WTC11 (cell line): ENCODE data around the gene CAPN11. TPM values are rescaled to one million over a fixed set of nuclear protein-coding genes. Genes with fewer than 3 reads are reported as not detected.

Experiments used
- ATAC-seq: fragments of 200-7000 bp; cut with Tn5 transposase; 2 replicates; pipeline ENCODE4 v1.10.0; 2021; ENCODE audit warnings: mild to moderate bottlenecking, moderate library complexity
- CTCF ChIA-PET: fragments of 300-600 bp; sonication (Branson Sonifier 250); formaldehyde crosslinking; loops from one replicate; lab custom pipeline; 2021; ENCODE audit warnings: antibody characterized with exemption; lab: Charles Lee
- POLR2A ChIA-PET: fragments of 350-600 bp; sonication (Branson Sonifier 250); formaldehyde crosslinking; loops from one replicate; lab custom pipeline; 2021; ENCODE audit warnings: antibody characterized with exemption; lab: Charles Lee
- DNase-seq: peaks from one replicate; pipeline ENCODE4 v3.0.0; 2021; ENCODE audit warnings: low spot score
- H3K27ac Mint-ChIP-seq: 2 replicates; pipeline ENCODE4 v1.8.0; 2021; ENCODE audit warnings: mixed read lengths
- H3K27me3 Mint-ChIP-seq: 2 replicates; pipeline ENCODE4 v1.8.0; 2021; ENCODE audit warnings: low read depth, mild to moderate bottlenecking, moderate library complexity, mixed read lengths
- H3K36me3 Mint-ChIP-seq: 2 replicates; pipeline ENCODE4 v1.8.0; 2021; ENCODE audit warnings: mixed read lengths
- H3K4me1 Mint-ChIP-seq: 2 replicates; pipeline ENCODE4 v1.8.0; 2022; ENCODE audit warnings: mixed read lengths
- H3K4me3 Mint-ChIP-seq: 2 replicates; pipeline ENCODE4 v1.8.0; 2021; ENCODE audit warnings: mild to moderate bottlenecking, moderate library complexity, mixed read lengths
- H3K9me3 Mint-ChIP-seq: 2 replicates; pipeline ENCODE4 v1.8.0; 2021; ENCODE audit warnings: mixed read lengths
- CREB1 ChIP-seq: sonication (generic); formaldehyde crosslinking; IDR thresholded peaks from 2 replicates; pipeline ENCODE4 v1.8.0; 2023; ENCODE audit warnings: mild to moderate bottlenecking, missing genetic modification reagents
- E2F1 ChIP-seq: sonication (generic); formaldehyde crosslinking; IDR thresholded peaks from 2 replicates; pipeline ENCODE4 v1.8.0; 2022; ENCODE audit warnings: mild to moderate bottlenecking, missing genetic modification reagents
- ELF4 ChIP-seq: sonication (generic); formaldehyde crosslinking; IDR thresholded peaks from 2 replicates; pipeline ENCODE4 v1.8.1; 2022; ENCODE audit warnings: low read depth, mild to moderate bottlenecking, moderate library complexity, missing genetic modification reagents
- EMX1 ChIP-seq: fragments of 250-450 bp; sonication (Bioruptor Pico); IDR thresholded peaks from 2 replicates; pipeline ENCODE4 v1.8.0; 2021; ENCODE audit warnings: mild to moderate bottlenecking
- GTF2I ChIP-seq: fragments of 250-450 bp; sonication (Bioruptor Pico); conservative IDR thresholded peaks from 2 replicates; pipeline ENCODE4 v1.4.0; 2021; ENCODE audit warnings: mild to moderate bottlenecking
- IRF1 ChIP-seq: sonication (generic); formaldehyde crosslinking; IDR thresholded peaks from 2 replicates; pipeline ENCODE4 v1.8.0; 2023; ENCODE audit warnings: missing genetic modification reagents
- MYBL2 ChIP-seq: sonication (generic); formaldehyde crosslinking; IDR thresholded peaks from 2 replicates; pipeline ENCODE4 v1.8.1; 2023; ENCODE audit warnings: mild to moderate bottlenecking, moderate library complexity, missing genetic modification reagents
- NFYB ChIP-seq: sonication (generic); formaldehyde crosslinking; conservative IDR thresholded peaks from 2 replicates; pipeline ENCODE4 v1.8.0; 2022; ENCODE audit warnings: low read depth, missing genetic modification reagents
- SMAD3 ChIP-seq: sonication (generic); formaldehyde crosslinking; IDR thresholded peaks from 2 replicates; pipeline ENCODE4 v1.8.0; 2022; ENCODE audit warnings: missing genetic modification reagents, mild to moderate bottlenecking, borderline replicate concordance
- TEAD4 ChIP-seq: sonication (generic); formaldehyde crosslinking; IDR thresholded peaks from 2 replicates; pipeline ENCODE4 v1.8.0; 2022; ENCODE audit warnings: mild to moderate bottlenecking, missing genetic modification reagents
- ZNF232 ChIP-seq: sonication (generic); formaldehyde crosslinking; IDR thresholded peaks from 2 replicates; pipeline ENCODE4 v1.8.0; 2022; ENCODE audit warnings: mild to moderate bottlenecking, missing genetic modification reagents
- ZNF396 ChIP-seq: fragments of 250-450 bp; sonication (Bioruptor Pico); IDR thresholded peaks from 2 replicates; pipeline ENCODE4 v1.8.0; 2021; ENCODE audit warnings: mild to moderate bottlenecking, moderate library complexity, borderline replicate concordance
- total RNA-seq: library from RNA; stranded (reverse); gene quantifications from 3 replicates; pipeline ENCODE4 v1.2.3, GENCODE V29; 2021
- TF ChIP-seq, protein P1 (sequence below): fragments of 250-450 bp; sonication (Bioruptor Pico); IDR thresholded peaks from 2 replicates; pipeline ENCODE4 v2.1.2; 2022; ENCODE audit warnings: mild to moderate bottlenecking, moderate library complexity
- TF ChIP-seq, protein P2 (sequence below): sonication (generic); formaldehyde crosslinking; IDR thresholded peaks from 2 replicates; pipeline ENCODE4 v1.8.1; 2022; ENCODE audit warnings: low read depth, mild to moderate bottlenecking, moderate library complexity, missing genetic modification reagents, borderline replicate concordance

The CAPN11 gene
- total RNA-seq, 1 experiment from 2014 or later = 2.3 TPM

DNA sequence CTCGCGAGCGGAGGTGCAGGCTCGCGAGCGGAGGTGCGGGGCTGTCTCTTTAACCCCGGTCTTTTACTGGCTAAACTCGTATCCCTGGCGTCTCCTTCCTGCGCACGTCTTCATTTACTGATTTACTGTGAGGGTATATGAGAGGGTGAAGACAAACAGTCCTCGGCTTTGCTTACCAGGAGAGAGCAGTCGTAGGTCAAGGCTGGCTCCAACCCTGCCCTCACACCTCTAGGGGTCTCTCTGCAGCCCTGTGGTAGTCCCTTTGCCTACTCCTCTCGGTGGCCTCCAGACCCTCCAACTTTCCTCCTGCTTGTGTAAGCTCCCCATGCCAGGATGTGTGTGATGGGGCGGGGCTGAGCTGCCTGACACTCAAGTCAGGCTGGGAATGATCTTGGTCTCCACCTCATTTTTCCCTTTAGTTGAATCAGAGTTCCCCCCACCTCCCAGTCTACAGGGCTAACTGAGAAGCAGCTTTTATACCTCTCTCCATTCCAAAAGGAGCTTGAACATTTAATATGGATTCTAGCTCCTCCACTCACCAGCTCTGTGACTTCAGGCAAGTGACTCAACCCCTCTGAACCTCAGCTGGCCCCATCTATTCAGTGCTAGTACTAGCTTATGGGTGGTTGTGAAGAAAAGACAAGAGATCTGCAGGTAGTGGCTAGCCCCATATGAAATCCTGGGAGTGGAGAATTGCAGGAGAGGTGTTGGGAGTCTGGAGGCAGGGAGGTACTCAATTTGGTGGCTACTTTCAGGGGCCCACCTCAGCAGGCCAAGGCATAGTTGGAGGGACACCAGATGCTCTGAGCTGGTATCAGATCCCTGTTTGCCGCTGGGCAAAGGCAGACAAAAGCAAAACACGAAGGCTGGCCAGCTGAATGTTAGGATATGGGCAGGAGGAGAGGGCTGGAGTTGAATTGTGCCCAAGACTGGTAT is 65.7 kb downstream of the CAPN11 start:
- CTCF ChIA-PET = interaction anchor here (0.6 to 10.7 kb wide), 22 partner anchors 11 to 1157 kb away, joined by 3 to 174 read pairs (median 5); partner anchors contain the start of genes AARS2, HSP90AB1 and SLC35B2
- Mint-ChIP-seq H3K4me1 (peaks cover 55% of the 10 kb centered on the region), H3K27me3 (no peaks in the 10 kb centered on the region), H3K36me3 (peaks cover 13% of the 10 kb centered on the region), H3K27ac (peak overlapping the region; percentile 90), H3K9me3 (no peaks in the 10 kb centered on the region), H3K4me3 (peak overlapping the region; percentile 89)
- ATAC-seq = peak; percentile 13
- POLR2A ChIA-PET = interaction anchor here (1.0 to 5.7 kb wide), 7 partner anchors 10 to 51 kb away, joined by 3 to 63 read pairs (median 7); partner anchors contain the start of genes HSP90AB1 and SLC35B2
- peak; percentile 39 for DNase-seq
- TF ChIP-seq ELF4 (no peak), E2F1 (CRISPR knock-in tag) (no peak), ZNF396 (CRISPR knock-in tag) (no peak), MYBL2 (CRISPR knock-in tag) (no peak), NFYB (CRISPR knock-in tag) (no peak), TEAD4 (CRISPR knock-in tag) (no peak)
- TF ChIP-seq, protein P1, sequence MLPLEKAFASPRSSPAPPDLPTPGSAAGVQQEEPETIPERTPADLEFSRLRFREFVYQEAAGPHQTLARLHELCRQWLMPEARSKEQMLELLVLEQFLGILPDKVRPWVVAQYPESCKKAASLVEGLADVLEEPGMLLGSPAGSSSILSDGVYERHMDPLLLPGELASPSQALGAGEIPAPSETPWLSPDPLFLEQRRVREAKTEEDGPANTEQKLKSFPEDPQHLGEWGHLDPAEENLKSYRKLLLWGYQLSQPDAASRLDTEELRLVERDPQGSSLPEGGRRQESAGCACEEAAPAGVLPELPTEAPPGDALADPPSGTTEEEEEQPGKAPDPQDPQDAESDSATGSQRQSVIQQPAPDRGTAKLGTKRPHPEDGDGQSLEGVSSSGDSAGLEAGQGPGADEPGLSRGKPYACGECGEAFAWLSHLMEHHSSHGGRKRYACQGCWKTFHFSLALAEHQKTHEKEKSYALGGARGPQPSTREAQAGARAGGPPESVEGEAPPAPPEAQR (CRISPR knock-in tag) = no peak
- TF ChIP-seq, protein P2, sequence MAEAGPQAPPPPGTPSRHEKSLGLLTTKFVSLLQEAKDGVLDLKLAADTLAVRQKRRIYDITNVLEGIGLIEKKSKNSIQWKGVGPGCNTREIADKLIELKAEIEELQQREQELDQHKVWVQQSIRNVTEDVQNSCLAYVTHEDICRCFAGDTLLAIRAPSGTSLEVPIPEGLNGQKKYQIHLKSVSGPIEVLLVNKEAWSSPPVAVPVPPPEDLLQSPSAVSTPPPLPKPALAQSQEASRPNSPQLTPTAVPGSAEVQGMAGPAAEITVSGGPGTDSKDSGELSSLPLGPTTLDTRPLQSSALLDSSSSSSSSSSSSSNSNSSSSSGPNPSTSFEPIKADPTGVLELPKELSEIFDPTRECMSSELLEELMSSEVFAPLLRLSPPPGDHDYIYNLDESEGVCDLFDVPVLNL (CRISPR knock-in tag) = no peak

DNA sequence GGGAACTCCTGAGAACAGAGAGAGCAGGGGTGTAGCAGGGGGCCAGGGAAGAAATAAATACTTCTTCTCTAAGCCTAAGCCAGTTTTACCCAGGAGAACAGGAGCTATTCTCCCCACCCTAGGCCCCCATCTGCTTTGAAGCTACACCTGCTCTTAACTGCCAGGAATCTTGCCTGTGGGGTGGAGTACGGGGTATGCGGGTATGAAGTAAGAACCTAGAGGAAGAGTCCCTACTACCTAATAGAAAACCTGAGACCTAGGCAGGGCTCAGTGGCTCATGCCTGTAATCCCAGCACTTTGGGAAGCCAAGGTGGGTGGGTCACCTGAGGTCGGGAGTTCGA is 66.3 kb downstream of the CAPN11 start:
- CTCF ChIA-PET = interaction anchor here (0.6 to 10.7 kb wide), 15 partner anchors 11 to 1158 kb away, joined by 3 to 174 read pairs (median 7); partner anchors contain the start of genes AARS2, HSP90AB1 and SLC35B2
- POLR2A ChIA-PET = interaction anchor here (1.0 to 5.7 kb wide), 6 partner anchors 9 to 52 kb away, joined by 3 to 63 read pairs (median 6); partner anchors contain the start of gene HSP90AB1
- Mint-ChIP-seq H3K36me3 (peaks cover 19% of the 10 kb centered on the region), H3K4me1 (peaks cover 52% of the 10 kb centered on the region), H3K9me3 (no peaks in the 10 kb centered on the region), H3K4me3 (peak overlapping the region; percentile 89), H3K27ac (peak overlapping the region; percentile 90; the same call in 1 of the 2 replicates), H3K27me3 (no peaks in the 10 kb centered on the region)
- TF ChIP-seq GTF2I (CRISPR knock-in tag) (no peak), EMX1 (CRISPR knock-in tag) (no peak)
- no peak for DNase-seq
- no peak for ATAC-seq

DNA sequence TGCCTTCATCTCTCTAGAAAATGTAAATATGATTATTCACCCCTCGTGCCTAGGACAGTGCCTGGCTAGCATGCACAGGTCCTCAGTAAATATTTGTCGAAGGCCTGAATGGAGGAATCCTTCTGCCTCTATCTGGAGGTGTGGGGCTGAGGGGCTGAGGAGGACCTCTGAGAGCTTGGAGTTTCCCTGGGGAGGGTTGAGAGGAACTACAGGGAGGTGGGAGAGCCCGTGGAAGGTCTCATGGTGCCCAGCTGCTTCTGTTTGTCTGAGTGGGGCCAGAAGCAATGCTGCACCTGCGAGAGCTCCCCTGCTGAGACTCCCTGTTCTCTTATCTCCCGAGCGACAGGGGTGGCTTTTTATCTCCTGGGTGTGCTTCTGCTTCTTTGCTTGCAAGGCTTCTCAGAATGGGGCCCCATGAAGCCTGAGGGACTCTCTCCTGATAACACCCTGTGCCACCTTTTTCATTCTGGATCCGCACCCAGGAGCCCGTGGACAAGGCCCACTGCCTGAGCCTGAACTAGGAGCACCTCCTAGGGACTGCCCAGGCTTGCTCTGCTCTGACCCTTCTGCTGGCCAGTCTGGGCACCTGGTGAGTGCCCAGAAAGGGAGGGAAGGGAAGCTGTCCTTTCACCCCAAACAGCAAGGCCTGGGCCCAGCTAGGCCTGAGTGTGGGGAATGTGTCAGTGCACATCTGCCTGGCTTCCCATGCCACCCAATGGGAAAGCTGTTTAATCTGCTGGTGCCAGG is 67.1 kb downstream of the CAPN11 start:
- CTCF ChIA-PET = interaction anchor here (1.0 to 10.7 kb wide), 6 partner anchors 10 to 163 kb away, joined by 3 to 174 read pairs (median 20); partner anchors contain the start of gene HSP90AB1
- no peak for DNase-seq
- Mint-ChIP-seq H3K4me1 (peaks cover 50% of the 10 kb centered on the region), H3K27me3 (no peaks in the 10 kb centered on the region), H3K27ac (peak overlapping the region; percentile 92)
- no peak for TF ChIP-seq IRF1 (CRISPR knock-in tag)
- TF ChIP-seq ELF4 = no peak
- TF ChIP-seq E2F1 (CRISPR knock-in tag) = no peak
- no peak for TF ChIP-seq CREB1 (CRISPR knock-in tag)
- no peak for TF ChIP-seq SMAD3
- no peak for TF ChIP-seq ZNF232 (CRISPR knock-in tag)
- TF ChIP-seq, all 79 proteins: peak for 0
- Mint-ChIP-seq H3K36me3 (peaks cover 26% of the 10 kb centered on the region), H3K4me3 (peak overlapping the region; percentile 89), H3K9me3 (no peaks in the 10 kb centered on the region)
- no peak for ATAC-seq
- POLR2A ChIA-PET = interaction anchor here (5.7 kb wide), 1 partner anchor 20 kb away, joined by 63 read pairs; the partner anchor contains the start of gene HSP90AB1
